NCI-H1694 treated with DMSO at 0.1 percent for 48 hours (cell line): Measurements from ENCODE around the gene FSTL1.
A peak's percentile ranks its signal among the peaks of the same experiment; 100 is the strongest.
"Not testable (repeated sequence)": the region's sequence is repeated elsewhere in the genome, so short reads cannot be mapped to it uniquely, and the experiment has no call there.

ENCODE experiments used
- DNase-seq: peaks from one replicate; lab custom pipeline; 2025; lab: John Stamatoyannopoulos, UW

Gene FSTL1

DNA sequence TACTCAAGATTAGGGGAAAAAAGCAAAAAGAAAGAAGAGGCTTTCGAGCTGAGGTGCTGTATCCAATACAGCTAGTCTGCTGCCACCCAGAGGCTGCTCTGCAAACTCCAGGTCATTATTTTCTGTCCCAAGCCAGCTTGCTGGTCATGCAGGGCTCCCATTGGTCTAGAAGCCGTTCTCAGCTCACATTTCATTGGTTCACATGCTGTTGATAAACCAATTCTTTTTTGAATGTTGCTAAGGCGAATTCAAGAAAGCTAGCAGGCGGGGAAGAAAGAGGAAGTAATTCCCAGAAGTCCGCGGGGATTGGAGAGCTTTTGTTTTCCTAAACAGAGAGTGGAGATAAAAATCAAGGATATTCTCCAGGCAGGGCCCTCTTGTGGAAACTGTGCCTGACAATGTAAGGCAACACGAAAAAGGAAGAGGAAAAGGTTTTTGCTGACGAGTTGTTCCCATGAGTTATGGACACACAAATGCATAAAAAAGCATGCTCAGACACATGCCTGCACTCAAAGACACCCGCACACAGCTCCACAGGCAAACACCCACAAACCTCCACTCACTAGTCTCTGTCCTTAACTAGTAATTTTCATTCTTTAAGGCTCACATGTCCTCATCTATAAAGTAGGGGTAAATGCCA is 33.4 kb downstream of the FSTL1 start:
- peak; percentile 91 for DNase-seq

DNA sequence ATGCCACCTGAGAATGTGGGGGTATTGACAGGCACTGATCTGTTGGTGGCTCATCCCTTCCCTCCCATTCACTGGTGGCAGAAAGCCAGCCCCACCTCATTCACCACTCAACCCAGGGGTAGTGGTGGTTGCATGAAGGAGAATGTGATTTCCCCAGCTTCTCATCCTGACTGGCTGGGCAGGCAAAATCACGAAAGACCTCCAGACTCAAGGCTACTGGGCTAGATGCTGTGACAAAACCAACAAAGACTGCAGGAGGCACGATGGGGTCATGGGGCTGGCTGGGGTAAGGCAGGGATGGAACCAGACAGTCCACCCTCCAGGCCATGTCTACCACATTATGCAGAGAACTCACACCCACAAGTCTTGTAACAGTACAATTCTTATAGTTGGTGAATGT is 33.9 kb downstream of the FSTL1 start:
- DNase-seq: no peak

DNA sequence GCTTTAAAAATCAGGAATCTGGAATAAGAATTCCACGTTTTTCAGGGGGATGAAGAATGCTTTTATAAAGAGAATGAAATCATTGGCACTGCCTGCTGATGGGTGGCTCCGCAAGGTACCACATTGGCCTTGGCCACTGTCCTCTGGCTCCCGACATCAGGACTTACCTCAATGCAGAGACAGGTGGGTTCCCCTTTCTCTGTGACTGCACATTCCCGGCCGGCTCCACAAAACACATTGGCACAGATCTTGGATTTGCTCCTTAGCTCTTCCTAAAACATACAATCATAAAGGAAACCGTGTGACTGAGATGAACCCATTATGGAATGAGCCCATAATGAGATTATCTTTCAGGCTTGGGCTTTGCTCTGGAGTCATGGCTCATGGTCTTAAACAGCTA is 35.0 kb downstream of the FSTL1 start:
- DNase-seq: no peak

DNA sequence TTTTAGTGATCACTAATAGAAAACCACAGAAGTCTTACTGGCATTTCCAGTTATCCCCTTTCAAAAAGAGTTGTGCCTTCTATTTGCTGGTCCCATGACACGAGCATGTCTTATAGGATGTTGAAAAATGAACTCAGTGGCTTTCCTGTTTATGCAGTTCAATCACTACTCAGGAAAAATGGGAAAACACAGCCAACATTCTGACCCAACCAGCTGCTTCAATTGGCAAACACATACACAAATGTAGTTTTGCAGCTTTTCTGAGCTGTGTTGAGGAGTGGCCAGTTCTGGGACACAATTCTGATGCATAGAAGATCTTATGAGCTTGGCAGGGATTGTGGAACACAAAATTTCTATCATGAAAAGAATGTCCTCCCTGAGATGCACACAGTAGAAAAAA is 40.3 kb downstream of the FSTL1 start:
- DNase-seq: no peak

- no peak for DNase-seq
Observed at GRCh38 chr3:120410116-120410515, 40.7 kb downstream of the FSTL1 start.

- no peak for DNase-seq
Observed at GRCh38 chr3:120407508-120408287, 43.1 kb downstream of the FSTL1 start.

- no peak for DNase-seq
Observed at GRCh38 chr3:120404876-120405275, 45.9 kb downstream of the FSTL1 start.

GRCh38 chr3:120402257-120402656 is 48.5 kb downstream of the FSTL1 start:
- no peak for DNase-seq

- no peak for DNase-seq
Observed at GRCh38 chr3:120399372-120399771, 51.4 kb downstream of the FSTL1 start.

- DNase-seq: no peak
Observed at GRCh38 chr3:120396469-120396868, 54.3 kb downstream of the FSTL1 start.

DNA sequence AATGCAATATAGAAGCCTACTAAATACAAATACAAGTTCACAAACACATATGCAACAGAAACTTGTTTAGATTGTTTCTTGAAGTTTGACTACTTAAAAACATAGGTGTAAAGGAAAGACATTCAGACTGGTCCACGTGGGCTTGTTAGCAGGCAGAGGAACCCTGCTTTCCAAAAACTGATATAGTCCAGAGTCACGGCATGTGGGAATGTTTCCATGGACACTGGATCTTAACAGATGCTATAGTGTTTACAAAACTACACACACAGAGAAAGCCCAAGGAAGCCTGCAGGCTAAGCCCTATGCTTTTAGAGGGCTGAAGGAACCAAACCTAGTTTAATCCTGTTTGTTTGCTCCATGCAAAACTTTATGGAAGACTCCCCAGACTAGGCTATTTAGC is 56.4 kb downstream of the FSTL1 start:
- no peak for DNase-seq

DNA sequence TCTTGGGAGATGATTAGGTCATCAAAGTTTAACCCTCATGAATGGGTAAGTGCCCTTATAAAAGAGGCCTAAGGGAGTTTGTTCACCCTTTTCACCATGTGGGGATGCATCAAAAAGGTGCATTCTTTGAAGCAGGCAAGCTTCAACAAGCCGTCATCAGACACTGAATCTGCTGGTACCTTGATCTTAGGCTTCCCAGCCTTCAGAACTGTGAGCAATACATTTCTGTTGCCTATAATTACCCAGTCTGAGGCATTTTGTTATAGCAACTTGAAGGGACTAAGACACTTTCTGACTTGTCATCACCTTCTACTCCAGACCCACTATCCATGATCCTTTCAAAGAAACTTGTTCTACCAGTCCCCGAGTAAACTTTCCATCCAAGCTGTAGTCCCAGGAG is 57.0 kb downstream of the FSTL1 start:
- DNase-seq: no peak

- DNase-seq: no peak
Observed at GRCh38 chr3:120393243-120393642, 57.5 kb downstream of the FSTL1 start.

DNA sequence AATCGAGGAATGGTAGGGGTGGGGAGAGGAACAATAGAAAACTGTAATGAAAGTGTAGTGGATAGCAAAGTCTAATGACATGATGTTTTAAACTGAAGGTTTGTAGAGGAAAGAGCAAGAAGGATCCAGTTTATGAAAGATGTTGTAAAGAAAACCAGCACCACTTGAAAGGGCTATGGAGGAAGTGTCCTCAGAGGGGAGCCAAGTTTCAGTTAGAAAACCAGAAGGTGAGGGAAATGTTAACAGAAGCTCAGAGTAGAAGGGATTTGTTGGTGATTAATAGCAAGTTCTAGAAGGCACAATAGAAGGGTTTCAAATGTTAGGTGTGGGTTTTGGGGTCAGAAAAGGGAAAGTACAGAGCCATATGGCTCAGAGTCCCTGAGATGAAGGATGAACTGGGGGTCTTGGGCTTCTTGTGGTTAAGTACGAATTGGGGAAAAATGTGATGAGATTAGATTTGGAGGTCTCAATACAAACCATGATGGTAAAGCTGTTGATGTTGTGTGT is 67.8 kb downstream of the FSTL1 start:
- no peak for DNase-seq

GRCh38 chr3:120381503-120381902 is 69.3 kb downstream of the FSTL1 start:
- no peak for DNase-seq

- not testable (repeated sequence) for DNase-seq
Observed at GRCh38 chr3:120377948-120378347, 72.8 kb downstream of the FSTL1 start.

GRCh38 chr3:120370463-120370862 is 80.3 kb downstream of the FSTL1 start:
- DNase-seq: no peak

- no peak for DNase-seq
Observed at GRCh38 chr3:120369037-120369467, 81.7 kb downstream of the FSTL1 start.

DNA sequence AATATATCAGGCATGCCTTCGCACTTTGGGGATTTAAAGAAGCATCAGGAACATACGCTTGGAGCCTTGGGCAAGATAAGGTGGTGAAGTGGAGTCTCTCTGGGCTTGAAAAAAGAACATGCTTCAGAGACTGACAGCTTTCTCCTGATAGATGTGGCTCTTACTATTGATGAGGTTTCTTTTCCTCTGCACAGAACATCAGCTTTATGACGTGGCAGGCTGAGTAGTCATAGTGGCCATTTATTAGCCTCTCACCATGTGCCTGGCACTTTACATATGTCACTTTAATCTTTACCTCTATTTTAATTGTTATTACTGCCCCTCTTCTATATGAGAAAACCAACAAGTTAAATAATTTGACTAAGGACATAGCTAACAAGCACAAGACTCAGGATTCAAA is 82.6 kb downstream of the FSTL1 start:
- no peak for DNase-seq

DNA sequence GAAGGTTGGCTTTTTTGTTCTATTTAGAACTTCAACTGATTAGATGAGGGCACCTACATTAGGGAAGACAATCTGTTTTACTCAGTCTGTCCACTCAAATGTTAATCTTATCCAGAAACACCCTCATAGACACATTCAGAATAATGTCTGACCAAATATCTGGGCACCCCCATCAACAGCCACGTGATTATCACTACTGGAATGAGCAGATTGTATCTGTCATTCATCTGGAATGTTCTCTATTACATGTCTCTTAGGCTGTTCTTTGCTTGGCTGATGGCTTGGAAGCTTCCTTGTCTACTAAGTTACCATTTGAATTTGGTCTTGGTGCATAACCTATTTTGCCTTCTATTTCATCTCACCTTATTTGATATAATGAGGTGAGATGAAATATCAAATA is 86.0 kb downstream of the FSTL1 start:
- DNase-seq: no peak

GRCh38 chr3:120364101-120364500 is 86.7 kb downstream of the FSTL1 start:
- DNase-seq: no peak

DNA sequence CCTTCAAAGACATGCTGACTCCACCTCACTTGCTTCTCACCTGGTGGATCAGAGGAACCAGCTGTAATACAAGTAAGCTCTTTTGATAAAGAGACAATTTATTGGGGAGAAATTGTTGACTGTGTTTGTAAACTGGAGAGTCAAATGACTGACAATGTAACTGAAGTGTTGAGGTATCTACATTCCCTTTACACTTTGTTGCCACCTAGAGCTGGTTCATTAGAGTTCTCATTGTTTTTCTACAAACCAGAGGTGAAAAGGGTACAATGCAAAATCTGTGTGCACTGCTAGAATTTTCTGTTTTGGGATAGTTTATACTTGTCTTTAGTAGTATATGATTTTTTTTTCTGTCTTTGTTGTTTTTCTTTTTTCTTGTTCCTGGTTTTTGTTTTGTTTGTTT is 93.0 kb downstream of the FSTL1 start:
- no peak for DNase-seq

- no peak for DNase-seq
Observed at GRCh38 chr3:120355486-120355885, 95.3 kb downstream of the FSTL1 start.

GRCh38 chr3:120353463-120353862 is 97.3 kb downstream of the FSTL1 start:
- DNase-seq: no peak
